Naive thymus-derived CD4-positive, alpha-beta T cell (primary cell): ENCODE results near the gene STAG2. TPM values are rescaled to one million over a fixed set of nuclear protein-coding genes. Genes with fewer than 3 reads are reported as not detected.

Experiments used
- ATAC-seq: fragments of 150-1000 bp; cut with Tn5 transposase; 2 replicates; pipeline ENCODE4 v1.10.0; 2021; ENCODE audit warnings: mild to moderate bottlenecking, moderate library complexity
- CTCF ChIA-PET: fragments of 350-600 bp; sonication (Branson Sonifier 250); formaldehyde crosslinking; loops from one replicate; lab custom pipeline; 2021; ENCODE audit warnings: antibody characterized with exemption; lab: Charles Lee
- POLR2A ChIA-PET: fragments of 350-600 bp; sonication (Branson Sonifier 250); formaldehyde crosslinking; loops from one replicate; lab custom pipeline; 2021; ENCODE audit warnings: antibody characterized with exemption, inconsistent platforms; lab: Charles Lee
- DNase-seq, 9 donors: peaks; one replicate each; pipeline versions ENCODE4 v3.0.0 to v3.0.0-alpha.2; 2020 to 2022; ENCODE audit warnings: mixed read lengths in 1 of 9
- H3K27ac ChIP-seq: one replicate; pipeline ENCODE4 v1.7.0; 2013; ENCODE audit warnings: mild to moderate bottlenecking, low read depth, low read length, moderate library complexity
- H3K27me3 ChIP-seq, 2 donors: one replicate each; pipeline ENCODE4 v1.7.0; 2013; ENCODE audit warnings: low read length in 2 of 2, mild to moderate bottlenecking in 2 of 2, moderate library complexity in 2 of 2; ENCODE audit not compliant: control insufficient read depth in 2 of 2, insufficient read depth in 2 of 2
- H3K36me3 ChIP-seq, 3 experiments: 1 replicate in 2 of 3; 2 replicates in 1 of 3; pipeline ENCODE4 v1.7.0; 2013; ENCODE audit warnings: low read length in 3 of 3, mild to moderate bottlenecking in 3 of 3, moderate library complexity in 1 of 3; ENCODE audit not compliant: insufficient read depth in 3 of 3, control insufficient read depth in 2 of 3
- H3K4me1 ChIP-seq, 2 donors: one replicate each; pipeline ENCODE4 v1.7.0; 2013; ENCODE audit warnings: low read length in 2 of 2, mild to moderate bottlenecking in 2 of 2, moderate library complexity in 1 of 2; ENCODE audit not compliant: control insufficient read depth in 2 of 2, insufficient read depth in 2 of 2
- H3K4me3 ChIP-seq: 2 replicates; pipeline ENCODE4 v1.7.0; 2013; ENCODE audit warnings: mild to moderate bottlenecking, low read length
- H3K9me3 ChIP-seq, 3 experiments: 1 replicate in 2 of 3; 2 replicates in 1 of 3; pipeline ENCODE4 v1.7.0; 2013; ENCODE audit warnings: low read length in 3 of 3; ENCODE audit not compliant: control insufficient read depth in 2 of 3
- H3K27ac Mint-ChIP-seq, 9 donors: one replicate each; pipeline ENCODE4 v1.8.0; 2020 to 2022; ENCODE audit warnings: mixed read lengths in 9 of 9, mild to moderate bottlenecking in 8 of 9, moderate library complexity in 5 of 9, inconsistent platforms in 2 of 9
- H3K27me3 Mint-ChIP-seq, 5 donors: one replicate each; pipeline ENCODE4 v1.8.0; 2021 to 2022; ENCODE audit warnings: mixed read lengths in 5 of 5, mild to moderate bottlenecking in 1 of 5
- H3K36me3 Mint-ChIP-seq, 5 donors: one replicate each; pipeline ENCODE4 v1.8.0; 2020 to 2022; ENCODE audit warnings: mixed read lengths in 5 of 5, mild to moderate bottlenecking in 3 of 5, inconsistent platforms in 1 of 5
- H3K4me1 Mint-ChIP-seq, 7 donors: one replicate each; pipeline ENCODE4 v1.8.0; 2020 to 2022; ENCODE audit warnings: mixed read lengths in 7 of 7, mild to moderate bottlenecking in 3 of 7, inconsistent platforms in 1 of 7
- H3K4me3 Mint-ChIP-seq, 10 donors: one replicate each; pipeline ENCODE4 v1.8.0; 2020 to 2022; ENCODE audit warnings: mild to moderate bottlenecking in 10 of 10, mixed read lengths in 10 of 10, moderate library complexity in 6 of 10, inconsistent platforms in 2 of 10
- H3K9me3 Mint-ChIP-seq, 11 donors: one replicate each; pipeline ENCODE4 v1.8.0; 2020 to 2022; ENCODE audit warnings: mixed read lengths in 11 of 11, mild to moderate bottlenecking in 4 of 11, inconsistent platforms in 1 of 11, moderate library complexity in 1 of 11
- intact Hi-C, 2 donors: fragments of 100-400 bp; cut with micrococcal nuclease; formaldehyde crosslinking; loops; one replicate each; pipeline ENCODE4 v1.15.1; 2023
- polyA plus RNA-seq, 2 donors: library from polyadenylated mRNA; unstranded; fragments of 300-500 nt; fragmentation: Illumina TruSeq; gene quantifications; one replicate each; pipeline ENCODE4 v1.2.3, GENCODE V29; 2021
- total RNA-seq, 6 experiments: library from RNA in 5 of 6; stranded (reverse) in 5 of 6; gene quantifications; 1 replicate in 5 of 6; 2 replicates in 1 of 6; pipeline ENCODE4 v1.2.3 and lab custom pipeline; 2021 to 2026

The STAG2 gene
- total RNA-seq (100 to 1,000 TPM in 2 of 5 experiments, 10 to 100 TPM in 3; 83.2 to 124 (median 85.3) TPM), polyA plus RNA-seq (10 to 100 TPM; 73.6 to 80.2 TPM), total RNA-seq (lab: John Stamatoyannopoulos, UW) (269 reads per million, percentile 95 among the genes with 10 or more reads in this experiment)

DNA sequence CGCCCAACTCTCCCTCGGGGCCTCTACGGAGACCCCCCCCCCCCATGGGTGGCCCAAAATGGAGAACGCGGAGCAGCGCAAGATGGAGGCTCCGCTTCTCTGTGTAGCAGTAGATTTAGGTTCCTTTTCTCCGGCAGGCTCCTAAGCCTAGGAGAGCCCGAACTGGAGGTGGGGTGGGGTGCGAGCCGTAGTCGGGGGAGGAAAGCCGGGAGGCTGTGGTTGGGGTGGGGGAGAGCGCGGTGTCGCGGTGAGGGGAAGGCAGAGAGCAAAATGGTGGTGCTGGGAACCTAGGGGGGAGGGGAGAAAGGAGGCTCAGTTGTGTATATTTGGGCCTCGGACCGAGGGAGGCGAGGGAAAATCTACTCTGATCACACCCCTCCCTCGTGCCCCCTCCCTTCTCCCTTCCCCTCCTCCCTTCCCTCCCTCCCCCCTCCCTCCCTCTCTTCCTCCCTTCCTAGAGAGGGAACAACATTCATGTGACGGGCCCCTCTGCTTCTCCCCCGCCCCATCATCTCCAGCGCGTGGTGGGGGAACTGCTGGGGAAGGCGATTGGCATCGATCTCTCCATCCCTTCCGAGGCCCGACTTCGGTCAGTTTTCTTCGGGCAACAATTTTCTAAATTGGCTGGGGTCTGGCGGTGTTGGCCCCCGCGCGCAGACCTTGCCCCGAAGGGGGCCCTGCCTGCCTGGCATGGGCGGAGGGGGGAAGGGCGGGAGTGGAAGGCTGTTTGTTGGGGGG, at the start of gene STAG2:
Gene STAG2, plus strand, starts transcription at position 439 of the 738 bp plus-strand sequence. CDS start 60,922 bp downstream, outside the sequence.
- H3K4me3 ChIP-seq: peak within 1 kb of the TSS; percentile 88
- Mint-ChIP-seq H3K9me3 (peaks cover 0 to 25% (median 0%) of the 10 kb centered on the region in 11 donors), H3K27ac (peak within 1 kb of the TSS; percentile 97 to 100 (median 98)), H3K4me3 (peak within 1 kb of the TSS; percentile 88 to 99 (median 97)), H3K27me3 (peaks cover 0 to 4% (median 0%) of the 10 kb centered on the region in 5 donors), H3K4me1 (peaks cover 10 to 40% (median 29%) of the 10 kb centered on the region in 7 donors), H3K36me3 (peaks cover 3 to 21% (median 4%) of the 10 kb centered on the region in 5 donors)
- no peaks in the 10 kb centered on the region for H3K9me3 ChIP-seq
- peaks cover 0 to 18% (median 0%) of the 10 kb centered on the region in 3 experiments for H3K36me3 ChIP-seq
- no peaks in the 10 kb centered on the region for H3K27me3 ChIP-seq
- peak; percentile 11 for ATAC-seq
- intact Hi-C loops: loop anchor here (2.0 to 5.0 kb wide), 9 partner anchors 84 to 1171 kb away; partner anchors contain the start of genes SH2D1A (in 2 of the 2) and THOC2 (in 1 of the 2)
- peak within 1 kb of the TSS; percentile 99 for H3K27ac ChIP-seq
- ChIA-PET POLR2A (interaction anchor here (0.8 to 1.1 kb wide), 2 partner anchors 56 to 57 kb away, joined by 3 to 6 read pairs; no protein-coding TSS in a partner anchor), CTCF (no interaction called here)
- peak; percentile 39 to 62 (median 57) for DNase-seq
- H3K4me1 ChIP-seq: peaks cover 5 to 6% of the 10 kb centered on the region in 2 donors

DNA sequence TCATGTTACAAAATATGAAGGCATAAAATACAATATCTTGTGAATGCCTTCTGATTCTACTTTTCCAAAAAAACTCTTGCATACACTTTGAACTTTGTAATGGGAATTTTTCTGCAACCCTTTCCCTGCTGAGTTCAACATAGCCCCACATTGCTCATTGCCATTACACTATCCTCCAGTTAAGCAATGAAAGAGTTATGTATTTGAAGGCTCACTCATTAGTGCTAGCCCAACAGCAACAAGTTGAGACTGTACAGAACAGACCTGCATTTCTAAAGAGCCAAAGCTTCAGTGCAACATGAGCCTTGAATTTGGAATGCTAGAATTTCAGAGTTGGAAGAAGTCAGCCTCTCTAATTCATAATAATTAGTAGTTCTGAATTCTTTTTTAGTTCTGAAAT, 44.4 kb upstream of the STAG2 start:
- no peaks in the 10 kb centered on the region for H3K4me1 ChIP-seq
- H3K36me3 Mint-ChIP-seq: no peaks in the 10 kb centered on the region
- no peak overlapping the region for H3K4me3 Mint-ChIP-seq
- no peak for DNase-seq
- no peaks in the 10 kb centered on the region for H3K9me3 ChIP-seq
- ATAC-seq: no peak
- H3K27ac ChIP-seq: no peak overlapping the region
- no peaks in the 10 kb centered on the region for H3K27me3 Mint-ChIP-seq
- H3K4me3 ChIP-seq: no peak overlapping the region
- H3K9me3 Mint-ChIP-seq: peaks cover 0 to 2% (median 0%) of the 10 kb centered on the region in 11 donors
- no peaks in the 10 kb centered on the region for H3K4me1 Mint-ChIP-seq
- H3K27me3 ChIP-seq: no peaks in the 10 kb centered on the region
- CTCF ChIA-PET: no interaction called here
- no peaks in the 10 kb centered on the region for H3K36me3 ChIP-seq
- intact Hi-C loops: no loop called here
- POLR2A ChIA-PET: no interaction called here
- H3K27ac Mint-ChIP-seq: no peak overlapping the region

DNA sequence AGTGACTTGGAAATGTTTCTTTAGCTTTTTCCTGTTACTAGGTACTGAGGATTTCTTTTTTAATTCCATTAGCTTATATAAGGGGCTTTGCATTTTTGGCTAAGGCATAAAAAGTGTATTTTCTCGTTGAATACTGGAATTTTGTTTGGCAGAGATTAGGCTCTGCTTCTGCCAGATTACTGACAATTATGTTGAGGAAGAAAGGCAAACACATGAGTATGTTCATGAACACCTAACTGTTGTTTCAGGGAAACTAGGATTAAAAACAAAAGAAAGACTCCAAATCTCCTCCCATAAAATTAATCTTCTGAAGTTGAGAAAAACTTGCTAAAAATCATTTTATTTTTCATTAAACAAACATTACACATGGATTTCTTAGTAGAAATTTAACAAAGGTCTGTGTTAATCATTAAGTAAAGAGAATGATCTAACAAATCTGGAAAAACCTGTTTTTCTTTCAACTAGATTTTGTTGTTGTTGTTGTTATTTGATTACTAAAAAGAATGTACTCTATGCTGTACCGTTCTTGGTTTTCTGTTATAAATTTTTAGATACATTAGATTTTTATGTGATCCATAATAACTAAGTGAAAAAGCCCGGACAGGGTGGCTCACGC, 43.3 kb upstream of the STAG2 start:
- Mint-ChIP-seq H3K36me3 (no peaks in the 10 kb centered on the region), H3K27ac (no peak overlapping the region), H3K9me3 (peaks cover 0 to 2% (median 0%) of the 10 kb centered on the region in 11 donors), H3K4me1 (no peaks in the 10 kb centered on the region), H3K4me3 (no peak overlapping the region), H3K27me3 (no peaks in the 10 kb centered on the region)
- no peak overlapping the region for H3K4me3 ChIP-seq
- DNase-seq: no peak
- no peaks in the 10 kb centered on the region for H3K9me3 ChIP-seq
- H3K27ac ChIP-seq: no peak overlapping the region
- no peaks in the 10 kb centered on the region for H3K36me3 ChIP-seq
- ChIA-PET POLR2A (no interaction called here), CTCF (no interaction called here)
- no peaks in the 10 kb centered on the region for H3K27me3 ChIP-seq
- no peaks in the 10 kb centered on the region for H3K4me1 ChIP-seq
- no peak for ATAC-seq
- intact Hi-C loops: no loop called here

DNA sequence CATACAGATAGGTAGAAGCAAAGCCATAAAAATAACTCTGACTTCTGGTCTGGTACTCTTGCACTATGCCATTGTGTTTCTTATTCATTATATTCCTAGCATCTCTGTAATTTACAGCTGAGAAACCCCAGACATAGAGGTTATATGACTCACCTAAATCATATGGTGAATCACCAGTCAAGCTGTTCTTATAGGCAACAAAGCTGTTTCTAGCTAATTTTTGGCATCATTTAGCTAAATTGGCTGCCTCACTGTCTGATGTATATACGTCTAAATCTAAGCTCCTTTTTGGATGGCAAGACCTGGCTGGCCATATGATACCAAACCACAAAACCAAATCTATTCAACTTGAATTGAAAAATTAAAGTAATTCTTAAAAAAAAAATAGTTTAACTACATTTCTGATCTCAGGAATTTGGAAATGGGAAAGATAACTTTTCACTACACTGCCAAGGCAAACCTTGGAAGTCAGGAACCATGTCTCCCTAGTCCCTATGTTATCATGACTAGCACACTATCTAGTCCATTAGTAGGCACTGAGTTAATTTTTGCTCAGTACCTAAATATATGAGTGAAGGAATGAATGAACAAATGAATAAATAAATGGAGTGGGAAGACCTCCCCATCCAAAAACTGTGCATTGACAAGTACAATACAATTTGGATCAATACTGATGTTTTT, 41.3 kb upstream of the STAG2 start:
- POLR2A ChIA-PET: no interaction called here
- intact Hi-C loops: no loop called here

DNA sequence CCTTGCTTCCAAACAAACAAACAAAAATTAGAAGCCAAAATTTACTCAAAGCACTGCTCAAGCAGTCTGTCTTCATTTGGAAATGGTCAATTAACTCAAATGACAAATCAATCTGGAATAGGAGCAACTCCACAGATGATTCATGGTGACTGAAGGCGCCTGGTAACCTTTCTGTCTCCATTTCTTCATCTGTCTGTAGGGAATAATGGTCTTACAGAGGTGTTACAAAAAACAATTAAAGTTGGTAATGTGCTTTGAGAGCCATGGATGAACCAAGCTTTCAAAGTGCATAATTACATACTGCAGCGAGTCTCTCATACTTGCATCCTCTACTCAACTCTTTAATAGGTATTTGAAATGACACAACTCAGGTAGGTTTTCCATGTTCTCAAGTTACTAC, 38.3 kb upstream of the STAG2 start:
- no peaks in the 10 kb centered on the region for H3K9me3 ChIP-seq
- peaks cover 0 to 2% (median 0%) of the 10 kb centered on the region in 5 donors for H3K27me3 Mint-ChIP-seq
- DNase-seq (no peak), ATAC-seq (no peak)
- H3K9me3 Mint-ChIP-seq: no peaks in the 10 kb centered on the region
- H3K27ac ChIP-seq: no peak overlapping the region
- no peak overlapping the region for H3K4me3 ChIP-seq
- intact Hi-C loops: no loop called here
- POLR2A ChIA-PET: no interaction called here
- CTCF ChIA-PET: no interaction called here
- H3K4me1 Mint-ChIP-seq: no peaks in the 10 kb centered on the region
- no peaks in the 10 kb centered on the region for H3K4me1 ChIP-seq
- H3K27ac Mint-ChIP-seq: no peak overlapping the region
- no peaks in the 10 kb centered on the region for H3K36me3 Mint-ChIP-seq
- no peaks in the 10 kb centered on the region for H3K36me3 ChIP-seq
- H3K4me3 Mint-ChIP-seq: no peak overlapping the region
- H3K27me3 ChIP-seq: no peaks in the 10 kb centered on the region

More for the DNA sequence above, 41.3 kb upstream of the STAG2 start:
- peaks cover 0 to 2% (median 0%) of the 10 kb centered on the region in 11 donors for H3K9me3 Mint-ChIP-seq
- H3K4me1 Mint-ChIP-seq: no peaks in the 10 kb centered on the region
- H3K36me3 ChIP-seq: no peaks in the 10 kb centered on the region
- H3K4me3 Mint-ChIP-seq: no peak overlapping the region
- no peak for ATAC-seq
- no peaks in the 10 kb centered on the region for H3K27me3 ChIP-seq
- no peak overlapping the region for H3K27ac ChIP-seq
- H3K27me3 Mint-ChIP-seq: peaks cover 0 to 2% (median 0%) of the 10 kb centered on the region in 5 donors
- H3K36me3 Mint-ChIP-seq: no peaks in the 10 kb centered on the region
- DNase-seq: no peak
- no peak overlapping the region for H3K4me3 ChIP-seq
- H3K9me3 ChIP-seq: no peaks in the 10 kb centered on the region
- H3K27ac Mint-ChIP-seq: no peak overlapping the region
- no peaks in the 10 kb centered on the region for H3K4me1 ChIP-seq
- CTCF ChIA-PET: no interaction called here

DNA sequence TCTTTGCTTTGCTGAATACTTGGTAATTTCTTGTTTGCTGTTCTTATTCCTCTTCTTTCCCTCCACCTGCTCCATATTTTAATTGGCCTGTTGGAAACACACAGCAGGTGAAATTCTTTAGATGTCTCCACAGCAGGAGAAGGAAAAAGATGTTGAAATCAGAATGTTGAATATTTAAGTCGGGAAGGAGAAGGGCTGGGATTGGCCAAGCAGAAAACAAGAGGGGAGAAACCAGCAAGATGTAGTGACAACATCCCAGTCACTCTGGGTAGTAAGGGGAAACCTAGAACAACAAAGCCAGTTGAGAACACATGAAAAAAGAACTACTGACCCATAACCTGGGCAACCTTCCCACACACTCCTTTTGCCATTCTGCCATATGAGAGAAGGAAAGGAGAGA, 37.3 kb upstream of the STAG2 start:
- Histone ChIP-seq H3K4me3 (no peak overlapping the region), H3K36me3 (no peaks in the 10 kb centered on the region), H3K4me1 (no peaks in the 10 kb centered on the region), H3K9me3 (no peaks in the 10 kb centered on the region), H3K27me3 (no peaks in the 10 kb centered on the region), H3K27ac (no peak overlapping the region)
- H3K27me3 Mint-ChIP-seq: peaks cover 0 to 2% (median 0%) of the 10 kb centered on the region in 5 donors
- no peaks in the 10 kb centered on the region for H3K9me3 Mint-ChIP-seq
- ATAC-seq (no peak), DNase-seq (no peak)
- H3K27ac Mint-ChIP-seq: no peak overlapping the region
- ChIA-PET CTCF (no interaction called here), POLR2A (no interaction called here)
- peak overlapping the region in 1 of 10 donors; percentile 14 for H3K4me3 Mint-ChIP-seq
- H3K36me3 Mint-ChIP-seq: no peaks in the 10 kb centered on the region
- no peaks in the 10 kb centered on the region for H3K4me1 Mint-ChIP-seq
- intact Hi-C loops: no loop called here
